Measurements from ENCODE around the gene AMPD3. TPM values are rescaled to one million over a fixed set of nuclear protein-coding genes. Genes with fewer than 3 reads are reported as not detected.

Gene AMPD3
- total and polyA plus RNA-seq, 2 donors (not counting 3 experiments of a cell fraction or from before 2014, with no cell fraction given): 1.4 to 2.5 TPM

GRCh38 chr11:10538924-10539323 lies 83.9 kb downstream of the AMPD3 start:
- Histone ChIP-seq H3K9me3 (replicated peaks; ENCODE audit: control insufficient read depth, insufficient read depth, low read length) (no peaks in the 10 kb centered on the region), H3K79me2 (ENCODE audit: control insufficient read depth, insufficient read depth, low read length) (peaks cover 16% of the 10 kb centered on the region), H2AFZ (ENCODE audit: low read depth, low read length) (no peak overlapping the region), H4K20me1 (replicated peaks; ENCODE audit: control insufficient read depth, extremely low read depth, insufficient read depth, low read length) (no peaks in the 10 kb centered on the region), H3K4me1 (ENCODE audit: control insufficient read depth, extremely low read depth, insufficient read depth, low read length) (peaks cover 10% of the 10 kb centered on the region), H3K27me3 (ENCODE audit: control insufficient read depth in 2 of 2, insufficient read depth in 2 of 2, low read length in 2 of 2) (no peaks in the 10 kb centered on the region), H3K4me2 (ENCODE audit: insufficient read depth, low read length) (no peak overlapping the region), H3K9ac (replicated peaks; ENCODE audit: extremely low read depth, insufficient read depth, low read length) (no peak overlapping the region), H3K36me3 (ENCODE audit: control insufficient read depth in 2 of 2, extremely low read depth in 1 of 2, insufficient read depth in 2 of 2, low read length in 2 of 2) (no peaks in the 10 kb centered on the region), H3K4me3 (replicated peaks in 1 of 3; ENCODE audit: insufficient read depth in 1 of 3, low read depth in 1 of 3, low read length in 3 of 3) (no peak overlapping the region), H3K27ac (ENCODE audit: insufficient read depth, low read depth, low read length) (no peak overlapping the region), H3K9me1 (replicated peaks; ENCODE audit: control insufficient read depth, extremely low read depth, insufficient read depth, low read length) (no peaks in the 10 kb centered on the region)
- FAIRE-seq: no peak
- TF ChIP-seq GATA2 (IDR thresholded peaks at IDR 0.05; ENCODE audit: insufficient read depth, insufficient read length, low read depth, low read length) (no peak), POLR2AphosphoS5 (IDR thresholded peaks at IDR 0.05; ENCODE audit: insufficient read depth, low read depth, low read length) (no peak), FOS (IDR thresholded peaks at IDR 0.05; ENCODE audit: borderline replicate concordance, insufficient read depth, low read length) (no peak), JUN (IDR thresholded peaks at IDR 0.05; ENCODE audit: borderline replicate concordance, insufficient read depth, insufficient read length, low read depth) (no peak), POLR2A (IDR thresholded peaks at IDR 0.05; ENCODE audit: low read depth, low read length) (no peak), EZH2 (IDR thresholded peaks at IDR 0.05; ENCODE audit: borderline replicate concordance, low read depth, low read length, severe bottlenecking) (no peak), MYC (IDR thresholded peaks at IDR 0.05; ENCODE audit: low read depth, low read length) (no peak)
- TF ChIP-seq, protein P1, sequence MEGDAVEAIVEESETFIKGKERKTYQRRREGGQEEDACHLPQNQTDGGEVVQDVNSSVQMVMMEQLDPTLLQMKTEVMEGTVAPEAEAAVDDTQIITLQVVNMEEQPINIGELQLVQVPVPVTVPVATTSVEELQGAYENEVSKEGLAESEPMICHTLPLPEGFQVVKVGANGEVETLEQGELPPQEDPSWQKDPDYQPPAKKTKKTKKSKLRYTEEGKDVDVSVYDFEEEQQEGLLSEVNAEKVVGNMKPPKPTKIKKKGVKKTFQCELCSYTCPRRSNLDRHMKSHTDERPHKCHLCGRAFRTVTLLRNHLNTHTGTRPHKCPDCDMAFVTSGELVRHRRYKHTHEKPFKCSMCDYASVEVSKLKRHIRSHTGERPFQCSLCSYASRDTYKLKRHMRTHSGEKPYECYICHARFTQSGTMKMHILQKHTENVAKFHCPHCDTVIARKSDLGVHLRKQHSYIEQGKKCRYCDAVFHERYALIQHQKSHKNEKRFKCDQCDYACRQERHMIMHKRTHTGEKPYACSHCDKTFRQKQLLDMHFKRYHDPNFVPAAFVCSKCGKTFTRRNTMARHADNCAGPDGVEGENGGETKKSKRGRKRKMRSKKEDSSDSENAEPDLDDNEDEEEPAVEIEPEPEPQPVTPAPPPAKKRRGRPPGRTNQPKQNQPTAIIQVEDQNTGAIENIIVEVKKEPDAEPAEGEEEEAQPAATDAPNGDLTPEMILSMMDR (IDR thresholded peaks at IDR 0.05; ENCODE audit: extremely low read depth in 1 of 2, insufficient read depth in 1 of 2, low read depth in 1 of 2, low read length in 2 of 2): no peak
- TF ChIP-seq, protein P2, sequence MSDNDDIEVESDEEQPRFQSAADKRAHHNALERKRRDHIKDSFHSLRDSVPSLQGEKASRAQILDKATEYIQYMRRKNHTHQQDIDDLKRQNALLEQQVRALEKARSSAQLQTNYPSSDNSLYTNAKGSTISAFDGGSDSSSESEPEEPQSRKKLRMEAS (IDR thresholded peaks at IDR 0.05; ENCODE audit: insufficient read depth, insufficient read length): no peak
- dilution Hi-C loops (cut with MboI; ENCODE audit: extremely low pct_ligation_motif_present, low sequenced_read_pairs): no loop called here
- no TSS peak for BruUV-seq (replicated peaks)
- intact Hi-C loops (cut with micrococcal nuclease): no loop called here
- ChIA-PET POLR2A (no interaction called here), CTCF (interaction anchor here (1.4 kb wide), 1 partner anchor 133 kb away, joined by 3 read pairs; no protein-coding TSS in a partner anchor)
- no peak for DNase-seq (ENCODE audit: low read depth, low spot score)

Measured in endothelial cell of umbilical vein (primary cell).